ENCODE results near the gene DLL4. TPM values are rescaled to one million over a fixed set of nuclear protein-coding genes. Genes with fewer than 3 reads are reported as not detected.

Gene DLL4
- total RNA-seq, 1 donor from 2014 or later, result 0.15 TPM

Other genes starting within 250 kb of the DLL4 start
- gene RAD51, start 234.2 kb upstream of the DLL4 start, total RNA-seq, result 0.85 and 5.6 TPM in 2 replicates
- gene RMDN3, start 174.1 kb upstream of the DLL4 start, total RNA-seq, result 17.2 and 27.0 TPM in 2 replicates
- gene GCHFR, start 165.3 kb upstream of the DLL4 start, total RNA-seq, result 5.5 and 11.1 TPM in 2 replicates
- 0.50 and 0.69 TPM in 2 replicates for gene C15orf62, start 159.4 kb upstream of the DLL4 start, total RNA-seq
- 24.5 and 30.6 TPM in 2 replicates for gene ZFYVE19, start 122.3 kb upstream of the DLL4 start, total RNA-seq
- gene DNAJC17, start 121.9 kb upstream of the DLL4 start, total RNA-seq, result 16.2 and 24.7 TPM in 2 replicates
- not detected in 2 replicates for gene PPP1R14D, start 100.6 kb upstream of the DLL4 start, total RNA-seq
- gene SPINT1, start 85.3 kb upstream of the DLL4 start, total RNA-seq, result 144 and 235 TPM in 2 replicates
- 0.45 and 1.6 TPM in 2 replicates for gene RHOV, start 55.1 kb upstream of the DLL4 start, total RNA-seq
- 52.7 and 62.3 TPM in 2 replicates for gene VPS18, start 34.9 kb upstream of the DLL4 start, total RNA-seq
- gene CHAC1, start 24.1 kb downstream of the DLL4 start, total RNA-seq, result 10.8 and 11.1 TPM in 2 replicates
- 21.2 and 33.9 TPM in 2 replicates for gene INO80, start 186.9 kb downstream of the DLL4 start, total RNA-seq